ENCODE measurements around the gene MYO10. TPM values are rescaled to one million over a fixed set of nuclear protein-coding genes. Genes with fewer than 3 reads are reported as not detected.
"Not testable (repeated sequence)": the region's sequence is repeated elsewhere in the genome, so short reads cannot be mapped to it uniquely, and the experiment has no call there.

MYO10 gene
- polyA plus RNA-seq, 1 donor, result 30.7 TPM

DNA sequence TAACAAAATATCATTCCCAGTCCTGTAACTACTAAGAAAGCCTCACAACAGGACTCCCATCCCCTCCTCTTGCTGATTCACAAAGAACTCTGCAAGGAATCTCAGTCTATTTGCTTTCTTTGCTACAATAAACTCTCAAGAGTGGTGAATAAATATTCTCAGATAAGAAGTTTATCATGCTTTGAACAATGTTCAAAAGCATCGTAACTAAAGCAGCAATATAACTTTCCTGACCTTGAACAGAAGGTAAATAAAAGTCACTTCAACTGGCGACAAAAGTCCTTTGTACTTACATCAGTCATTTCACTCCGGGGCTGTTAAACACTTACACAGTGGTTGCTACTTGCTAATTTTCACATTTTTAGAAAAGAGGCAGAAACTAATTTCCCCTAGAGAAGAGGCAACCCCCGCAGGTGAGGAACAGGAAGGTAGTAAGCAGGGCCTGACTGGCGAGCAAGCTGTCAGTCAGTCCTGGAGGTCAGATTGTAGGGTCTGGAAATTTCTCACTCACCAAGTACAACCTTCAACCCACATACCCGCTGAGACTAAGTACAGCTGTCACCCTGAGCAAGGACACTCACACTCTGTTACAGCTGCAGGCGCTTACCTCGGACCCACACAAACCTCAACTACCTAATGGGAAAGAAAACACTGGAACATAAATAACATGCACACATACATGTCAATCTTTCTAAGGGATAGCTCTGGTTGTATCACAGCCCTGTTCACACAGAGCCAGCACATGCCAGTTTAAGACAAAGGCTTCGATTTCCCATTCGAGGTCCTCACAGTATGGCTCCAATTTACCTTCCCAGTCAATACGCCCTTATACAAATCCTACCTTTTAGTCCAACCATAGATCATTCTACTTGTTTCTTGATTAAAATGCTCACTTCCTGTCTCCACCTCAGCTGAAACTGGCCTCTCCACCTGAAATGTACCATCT lies 214.7 kb downstream of the MYO10 start:
- DNase-seq, result peak; percentile 51 to 85
- peak overlapping the region; percentile 76 for H3K27ac ChIP-seq (ENCODE audit: low read length)
- H3K36me3 ChIP-seq (ENCODE audit: control insufficient read depth, insufficient read depth, low read length), result peaks cover 4% of the 10 kb centered on the region
- no peaks in the 10 kb centered on the region for H3K27me3 ChIP-seq (ENCODE audit: control insufficient read depth, insufficient read depth, low read length)
- no peak overlapping the region for H3K4me3 ChIP-seq (ENCODE audit: low read length)
- H3K4me1 ChIP-seq (ENCODE audit: control insufficient read depth, insufficient read depth, low read length), result peaks cover 28% of the 10 kb centered on the region
- WGBS (ENCODE audit: insufficient coverage, low lambda C conversion rate), result 47% methylated on average over 4 of the region's 11 CpGs
- peaks cover 6% of the 10 kb centered on the region for H3K9me3 ChIP-seq (ENCODE audit: control insufficient read depth, low read depth, low read length)

DNA sequence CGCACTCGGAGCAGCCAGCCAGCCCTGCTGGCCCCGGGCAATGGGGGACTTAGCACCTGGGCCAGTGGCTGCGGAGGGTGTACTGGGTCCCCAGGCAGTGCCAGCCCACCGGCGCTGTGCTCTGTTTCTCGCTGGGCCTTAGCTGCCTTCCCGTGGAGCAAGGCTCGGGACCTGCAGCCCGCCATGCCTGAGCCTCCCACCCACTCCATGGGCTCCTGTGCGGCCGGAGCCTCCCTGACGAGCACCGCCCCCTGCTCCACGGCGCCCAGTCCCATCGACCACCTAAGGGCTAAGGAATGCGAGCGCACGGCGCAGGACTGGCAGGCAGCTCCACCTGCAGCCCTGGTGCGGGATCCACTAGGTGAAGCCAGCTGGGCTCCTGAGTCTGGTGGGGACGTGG lies 218.1 kb downstream of the MYO10 start:
- no CpG with 5 or more reads among the region's 23 CpGs for WGBS (ENCODE audit: insufficient coverage, low lambda C conversion rate)
- H3K4me3 ChIP-seq (ENCODE audit: low read length); H3K36me3 ChIP-seq (ENCODE audit: control insufficient read depth, insufficient read depth, low read length); H3K27me3 ChIP-seq (ENCODE audit: control insufficient read depth, insufficient read depth, low read length); DNase-seq; H3K27ac ChIP-seq (ENCODE audit: low read length); H3K9me3 ChIP-seq (ENCODE audit: control insufficient read depth, low read depth, low read length): not testable (repeated sequence)
- peaks cover 28% of the 10 kb centered on the region for H3K4me1 ChIP-seq (ENCODE audit: control insufficient read depth, insufficient read depth, low read length)

DNA sequence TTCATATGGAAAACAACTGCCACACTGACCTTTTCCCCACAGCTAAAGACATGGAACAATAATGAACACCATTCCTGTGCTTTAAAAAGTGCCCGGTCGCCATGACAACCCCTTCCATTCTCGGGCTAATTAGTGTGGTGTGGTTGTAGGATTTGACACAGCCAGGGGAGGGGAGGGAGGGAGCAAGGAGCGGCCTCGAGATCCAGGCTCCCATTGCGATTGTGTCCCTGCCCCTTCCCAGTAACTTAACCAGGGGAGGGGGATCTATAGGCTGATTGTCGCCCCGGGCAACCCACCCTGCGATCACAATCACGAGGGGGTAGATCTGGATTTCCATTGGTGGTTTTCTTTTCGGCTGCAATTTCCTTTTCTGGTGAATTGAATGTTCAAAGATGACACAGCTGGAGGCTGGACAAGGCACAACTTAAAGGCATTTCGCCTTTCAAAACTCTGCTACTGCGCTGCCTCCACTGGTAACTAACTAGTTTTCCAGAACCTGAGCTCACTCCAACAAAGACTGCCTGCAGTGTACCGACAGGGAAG lies 222.6 kb downstream of the MYO10 start:
- peak; percentile 19 to 50 for DNase-seq
- Histone ChIP-seq H3K36me3 (ENCODE audit: control insufficient read depth, insufficient read depth, low read length) (peaks cover 29% of the 10 kb centered on the region), H3K4me1 (ENCODE audit: control insufficient read depth, insufficient read depth, low read length) (no peaks in the 10 kb centered on the region), H3K27me3 (ENCODE audit: control insufficient read depth, insufficient read depth, low read length) (no peaks in the 10 kb centered on the region), H3K9me3 (ENCODE audit: control insufficient read depth, low read depth, low read length) (peaks cover 6% of the 10 kb centered on the region), H3K4me3 (ENCODE audit: low read length) (peak overlapping the region; percentile 4), H3K27ac (ENCODE audit: low read length) (no peak overlapping the region)
- WGBS (ENCODE audit: insufficient coverage, low lambda C conversion rate), result no CpG with 5 or more reads among the region's 14 CpGs

DNA sequence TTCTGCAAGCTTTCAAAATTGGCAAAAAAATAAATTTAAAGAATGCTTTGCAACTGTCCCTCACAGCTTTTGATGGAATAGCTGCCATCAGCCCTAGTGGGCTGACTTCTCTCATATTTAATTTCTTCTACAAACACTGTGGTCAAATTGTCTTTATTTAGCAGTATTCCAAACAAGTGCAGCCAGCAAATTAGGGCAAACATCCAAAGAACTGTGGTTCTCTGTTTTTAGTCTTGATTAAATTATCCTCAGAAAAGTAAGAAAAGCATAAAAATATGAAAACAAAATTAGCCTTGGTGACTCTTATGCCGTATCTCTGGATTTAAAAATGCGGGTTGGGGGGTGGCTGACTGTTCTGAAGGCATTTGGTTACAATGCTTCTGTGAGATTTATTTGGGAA lies 223.5 kb downstream of the MYO10 start:
- no peak overlapping the region for H3K27ac ChIP-seq (ENCODE audit: low read length)

DNA sequence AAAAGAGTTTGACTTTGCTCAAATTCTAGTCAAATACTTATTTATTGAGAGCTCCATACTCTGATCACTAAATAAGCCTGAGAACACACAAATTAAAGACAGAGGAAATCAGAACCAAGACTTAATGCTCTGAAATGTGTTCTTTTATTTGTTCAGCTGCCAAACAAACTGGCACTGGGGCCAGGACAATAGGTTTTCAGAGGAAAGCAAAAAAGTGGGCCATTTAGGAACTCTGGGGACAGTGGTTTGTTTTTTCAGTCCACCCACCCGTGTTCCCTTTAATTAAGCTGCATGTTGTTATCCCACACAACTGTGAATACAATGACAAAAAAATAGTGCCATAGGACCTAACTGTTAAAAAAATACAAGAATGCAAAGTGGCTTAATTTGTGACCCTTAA lies 223.9 kb downstream of the MYO10 start:
- no peak overlapping the region for H3K4me3 ChIP-seq (ENCODE audit: low read length)
- H3K9me3 ChIP-seq (ENCODE audit: control insufficient read depth, low read depth, low read length), result no peaks in the 10 kb centered on the region

More for the DNA sequence above, 223.5 kb downstream of the MYO10 start:
- WGBS (ENCODE audit: insufficient coverage, low lambda C conversion rate), result 100% methylated on average over 2 of the region's 2 CpGs
- Histone ChIP-seq H3K4me1 (ENCODE audit: control insufficient read depth, insufficient read depth, low read length) (no peaks in the 10 kb centered on the region), H3K4me3 (ENCODE audit: low read length) (no peak overlapping the region), H3K27me3 (ENCODE audit: control insufficient read depth, insufficient read depth, low read length) (no peaks in the 10 kb centered on the region), H3K36me3 (ENCODE audit: control insufficient read depth, insufficient read depth, low read length) (peaks cover 35% of the 10 kb centered on the region), H3K9me3 (ENCODE audit: control insufficient read depth, low read depth, low read length) (no peaks in the 10 kb centered on the region)
- no peak for DNase-seq

DNA sequence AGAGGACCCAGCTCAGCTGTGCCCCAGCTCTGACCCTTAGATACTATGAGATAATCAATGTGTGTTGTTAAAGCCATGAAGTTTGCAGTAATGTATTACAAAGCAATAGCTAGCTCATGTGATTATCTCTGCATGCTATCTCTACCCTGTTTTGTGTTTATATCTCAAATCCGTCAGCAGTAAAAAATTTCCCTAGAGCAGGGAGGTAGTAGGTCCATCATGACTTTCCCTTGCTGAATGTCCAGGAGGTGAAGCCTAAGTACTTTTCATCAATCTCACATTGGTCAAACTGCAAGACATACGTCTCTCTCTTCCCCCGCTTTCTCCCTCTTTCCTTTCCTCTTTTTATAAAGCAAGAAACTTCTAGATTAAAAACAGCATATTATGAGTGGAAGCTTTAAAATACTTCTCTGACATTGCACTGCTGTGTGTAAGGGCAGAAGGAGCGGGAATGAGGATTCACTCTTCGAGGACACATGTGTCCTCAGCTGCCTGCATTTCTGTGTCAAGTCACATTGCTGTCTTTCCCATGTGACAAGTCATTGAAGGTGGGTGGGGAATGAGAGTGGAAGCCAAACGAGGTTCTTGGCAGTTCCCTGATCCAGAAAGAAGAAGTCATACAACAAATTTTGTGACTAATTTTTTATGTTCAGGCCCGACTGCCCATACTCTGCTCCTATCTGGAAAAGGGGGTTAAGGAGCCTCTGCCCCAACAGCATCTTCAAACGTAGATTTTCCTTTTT lies 226.2 kb downstream of the MYO10 start:
- Histone ChIP-seq H3K27ac (ENCODE audit: low read length) (no peak overlapping the region), H3K9me3 (ENCODE audit: control insufficient read depth, low read depth, low read length) (no peaks in the 10 kb centered on the region), H3K27me3 (ENCODE audit: control insufficient read depth, insufficient read depth, low read length) (no peaks in the 10 kb centered on the region), H3K36me3 (ENCODE audit: control insufficient read depth, insufficient read depth, low read length) (peaks cover 51% of the 10 kb centered on the region), H3K4me1 (ENCODE audit: control insufficient read depth, insufficient read depth, low read length) (no peaks in the 10 kb centered on the region), H3K4me3 (ENCODE audit: low read length) (no peak overlapping the region)
- 80% methylated on average over 2 of the region's 8 CpGs for WGBS (ENCODE audit: insufficient coverage, low lambda C conversion rate)
- DNase-seq, result no peak

More for the DNA sequence above, 223.9 kb downstream of the MYO10 start:
- peaks cover 39% of the 10 kb centered on the region for H3K36me3 ChIP-seq (ENCODE audit: control insufficient read depth, insufficient read depth, low read length)
- no peaks in the 10 kb centered on the region for H3K27me3 ChIP-seq (ENCODE audit: control insufficient read depth, insufficient read depth, low read length)
- H3K4me1 ChIP-seq (ENCODE audit: control insufficient read depth, insufficient read depth, low read length), result no peaks in the 10 kb centered on the region
- no peak overlapping the region for H3K27ac ChIP-seq (ENCODE audit: low read length)
- 100% methylated on average over 1 of the region's 1 CpG for whole genome bisulfite sequencing (ENCODE audit: insufficient coverage, low lambda C conversion rate)
- DNase-seq, result no peak

DNA sequence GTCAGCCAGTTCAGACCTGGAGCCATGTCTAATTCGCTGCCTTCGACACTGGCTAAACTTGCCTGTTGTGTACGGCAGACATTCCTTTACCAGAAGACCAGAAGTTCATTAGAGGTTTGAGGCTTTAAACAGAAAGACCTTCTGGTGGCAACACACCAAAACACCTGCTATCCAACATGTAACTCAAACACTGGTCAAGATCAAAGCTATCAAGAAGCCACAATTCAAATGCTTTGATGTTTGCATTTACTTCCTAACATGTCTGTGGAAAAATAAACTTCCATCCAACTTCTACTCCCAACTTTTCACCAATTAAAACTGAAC lies 228.3 kb downstream of the MYO10 start:
- H3K4me1 ChIP-seq (ENCODE audit: control insufficient read depth, insufficient read depth, low read length), result no peaks in the 10 kb centered on the region
- no peaks in the 10 kb centered on the region for H3K9me3 ChIP-seq (ENCODE audit: control insufficient read depth, low read depth, low read length)
- H3K36me3 ChIP-seq (ENCODE audit: control insufficient read depth, insufficient read depth, low read length), result peaks cover 68% of the 10 kb centered on the region
- 100% methylated on average over 1 of the region's 3 CpGs for WGBS (ENCODE audit: insufficient coverage, low lambda C conversion rate)
- no peak for DNase-seq
- H3K4me3 ChIP-seq (ENCODE audit: low read length), result no peak overlapping the region
- no peaks in the 10 kb centered on the region for H3K27me3 ChIP-seq (ENCODE audit: control insufficient read depth, insufficient read depth, low read length)
- no peak overlapping the region for H3K27ac ChIP-seq (ENCODE audit: low read length)

DNA sequence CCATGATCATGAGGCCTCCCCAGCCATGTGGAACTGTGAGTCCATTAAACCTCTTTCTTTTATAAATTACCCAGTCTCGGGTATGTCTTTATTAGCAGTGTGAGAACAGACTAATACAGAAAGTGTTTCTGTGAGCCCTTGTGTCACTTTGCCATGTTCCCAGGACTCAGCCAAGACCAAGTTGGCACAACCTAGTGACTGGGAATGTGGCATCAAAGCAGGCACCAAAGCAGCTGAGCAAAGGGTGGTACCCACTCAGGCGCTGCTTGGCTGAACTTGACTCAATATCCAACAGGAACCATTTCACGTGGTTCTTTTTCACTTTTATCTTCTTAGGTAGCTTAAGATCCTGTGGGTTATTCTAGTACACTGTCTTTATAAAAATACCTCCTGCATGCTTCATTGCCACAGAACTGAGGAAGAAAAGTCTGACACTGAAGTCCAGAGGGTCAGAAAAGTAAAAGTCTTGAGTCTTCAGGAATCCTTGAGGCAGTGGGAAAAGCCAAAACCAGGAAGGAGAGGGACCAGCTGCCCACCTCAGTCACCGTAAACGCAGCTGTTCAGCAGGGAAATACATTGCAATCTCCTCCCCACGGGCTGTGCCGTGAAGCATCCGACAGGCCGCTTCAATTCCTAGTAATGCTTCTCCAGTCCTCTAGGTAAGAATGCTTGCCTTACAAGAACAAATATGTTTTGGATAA lies 228.8 kb downstream of the MYO10 start:
- no peak overlapping the region for H3K27ac ChIP-seq (ENCODE audit: low read length)
- H3K36me3 ChIP-seq (ENCODE audit: control insufficient read depth, insufficient read depth, low read length), result peaks cover 73% of the 10 kb centered on the region
- H3K9me3 ChIP-seq (ENCODE audit: control insufficient read depth, low read depth, low read length), result no peaks in the 10 kb centered on the region
- no CpG with 5 or more reads among the region's 9 CpGs for WGBS (ENCODE audit: insufficient coverage, low lambda C conversion rate)
- no peaks in the 10 kb centered on the region for H3K4me1 ChIP-seq (ENCODE audit: control insufficient read depth, insufficient read depth, low read length)
- no peaks in the 10 kb centered on the region for H3K27me3 ChIP-seq (ENCODE audit: control insufficient read depth, insufficient read depth, low read length)
- no peak overlapping the region for H3K4me3 ChIP-seq (ENCODE audit: low read length)
- DNase-seq, result no peak

DNA sequence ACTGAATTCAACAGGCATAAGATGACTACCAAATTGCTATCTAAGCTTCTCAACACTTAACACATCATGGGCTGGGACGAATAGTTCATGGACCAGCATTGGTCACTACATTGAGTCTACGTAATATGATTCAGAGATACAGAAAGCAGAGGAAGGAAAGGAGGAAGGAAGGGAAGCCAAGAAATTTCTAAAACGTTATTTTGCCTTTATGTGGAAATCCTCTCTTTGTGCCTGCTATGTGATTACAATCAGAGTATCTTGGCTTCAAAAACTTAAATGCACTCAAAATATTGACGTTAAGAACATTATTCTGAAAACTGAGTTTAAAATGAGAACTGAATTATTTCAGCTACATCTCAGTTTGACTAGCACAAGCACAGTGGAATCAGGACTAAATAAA lies 231.1 kb downstream of the MYO10 start:
- Histone ChIP-seq H3K27me3 (ENCODE audit: control insufficient read depth, insufficient read depth, low read length) (no peaks in the 10 kb centered on the region), H3K27ac (ENCODE audit: low read length) (no peak overlapping the region), H3K36me3 (ENCODE audit: control insufficient read depth, insufficient read depth, low read length) (peaks cover 82% of the 10 kb centered on the region), H3K4me1 (ENCODE audit: control insufficient read depth, insufficient read depth, low read length) (peaks cover 8% of the 10 kb centered on the region), H3K4me3 (ENCODE audit: low read length) (no peak overlapping the region), H3K9me3 (ENCODE audit: control insufficient read depth, low read depth, low read length) (peaks cover 9% of the 10 kb centered on the region)
- 100% methylated on average over 1 of the region's 4 CpGs for WGBS (ENCODE audit: insufficient coverage, low lambda C conversion rate)
- no peak for DNase-seq

DNA sequence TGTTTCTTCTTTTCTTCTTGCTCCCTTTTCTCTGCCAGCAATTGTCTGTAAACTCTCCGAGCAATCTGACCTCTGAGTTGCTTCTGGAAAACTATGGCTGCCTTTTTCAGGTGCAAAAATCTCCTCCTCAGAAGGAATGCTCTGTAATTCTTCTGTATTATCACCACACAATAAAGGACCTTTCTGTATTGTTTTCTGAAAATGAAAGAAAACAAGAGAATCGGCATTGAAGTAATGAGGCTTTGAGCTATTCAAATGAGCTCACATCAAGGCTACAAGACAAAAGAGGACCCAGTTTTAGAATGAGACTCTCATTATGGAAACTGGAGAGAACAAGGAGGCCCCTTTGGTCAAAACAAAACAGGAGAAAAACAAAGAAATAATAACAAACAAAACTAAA lies 233.1 kb downstream of the MYO10 start:
- 88% methylated on average over 2 of the region's 2 CpGs for WGBS (ENCODE audit: insufficient coverage, low lambda C conversion rate)
- H3K27ac ChIP-seq (ENCODE audit: low read length), result no peak overlapping the region
- peaks cover 9% of the 10 kb centered on the region for H3K9me3 ChIP-seq (ENCODE audit: control insufficient read depth, low read depth, low read length)
- no peak overlapping the region for H3K4me3 ChIP-seq (ENCODE audit: low read length)
- no peaks in the 10 kb centered on the region for H3K27me3 ChIP-seq (ENCODE audit: control insufficient read depth, insufficient read depth, low read length)
- no peak for DNase-seq
- H3K4me1 ChIP-seq (ENCODE audit: control insufficient read depth, insufficient read depth, low read length), result peaks cover 8% of the 10 kb centered on the region
- H3K36me3 ChIP-seq (ENCODE audit: control insufficient read depth, insufficient read depth, low read length), result peaks cover 76% of the 10 kb centered on the region
